OCI-LY7 (cell line): ENCODE results near the gene TEX14. TPM values are rescaled to one million over a fixed set of nuclear protein-coding genes. Genes with fewer than 3 reads are reported as not detected.

Experiments used
- BruUV-seq: library from RNA; stranded (reverse); fragments of 400-500 nt; replicated peaks from 2 replicates; lab custom pipeline; 2021; lab: Mats Ljungman, UMichigan
- CTCF ChIA-PET: fragments of 300-600 bp; sonication (Branson Sonifier 250); formaldehyde crosslinking; loops from one replicate; lab custom pipeline; 2022; ENCODE audit warnings: antibody characterized with exemption; ENCODE audit not compliant: unreplicated experiment; lab: Charles Lee
- POLR2A ChIA-PET: fragments of 300-600 bp; sonication (Branson Sonifier 250); formaldehyde crosslinking; loops from one replicate; lab custom pipeline; 2022; ENCODE audit warnings: antibody characterized with exemption; lab: Charles Lee
- DNase-seq: peaks from one replicate; pipeline ENCODE4 v3.0.0-alpha.2; 2015; ENCODE audit warnings: low spot score
- H2AFZ ChIP-seq: fragments of 200-600 bp; sonication (generic), shearing (Covaris generic); 2 replicates; pipeline ENCODE4 v1.6.1; 2014; ENCODE audit warnings: mild to moderate bottlenecking, antibody characterized with exemption, low read length, moderate library complexity
- H3K27ac ChIP-seq: fragments of 200-600 bp; sonication (generic); 2 replicates; pipeline ENCODE4 v1.5.1; 2014; ENCODE audit warnings: mixed run types, low read depth, mild to moderate bottlenecking, moderate library complexity, low read length, inconsistent platforms; ENCODE audit not compliant: poor library complexity, severe bottlenecking
- H3K36me3 ChIP-seq: fragments of 200-600 bp; sonication (generic); 2 replicates; pipeline ENCODE4 v1.6.1; 2014; ENCODE audit warnings: mild to moderate bottlenecking, antibody characterized with exemption, low read length, moderate library complexity, mixed read lengths; ENCODE audit not compliant: insufficient read depth
- H3K4me1 ChIP-seq: fragments of 200-600 bp; sonication (generic); 2 replicates; pipeline ENCODE4 v1.5.1; 2014; ENCODE audit warnings: mild to moderate bottlenecking, low read length; ENCODE audit not compliant: insufficient read depth, poor library complexity, severe bottlenecking
- H3K4me2 ChIP-seq: fragments of 200-600 bp; sonication (generic); 2 replicates; pipeline ENCODE4 v1.6.1; 2014; ENCODE audit warnings: mild to moderate bottlenecking, low read length
- H3K4me3 ChIP-seq: fragments of 200-600 bp; sonication (generic); 2 replicates; pipeline ENCODE4 v1.5.1; 2014; ENCODE audit warnings: mild to moderate bottlenecking, low read depth, low read length; ENCODE audit not compliant: poor library complexity, severe bottlenecking
- H3K79me2 ChIP-seq: fragments of 200-600 bp; sonication (generic); 2 replicates; pipeline ENCODE4 v1.6.1; 2016; ENCODE audit warnings: low read depth, mild to moderate bottlenecking, low read length, moderate library complexity, mixed read lengths; ENCODE audit not compliant: insufficient read depth
- H3K9me2 ChIP-seq: fragments of 200-600 bp; sonication (generic); 2 replicates; pipeline ENCODE4 v1.6.1; 2016; ENCODE audit warnings: mild to moderate bottlenecking, low read length, mixed read lengths; ENCODE audit not compliant: insufficient read depth
- H3K9me3 ChIP-seq: fragments of 200-600 bp; sonication (generic); 2 replicates; pipeline ENCODE4 v1.6.1; 2014; ENCODE audit warnings: mild to moderate bottlenecking, mixed run types, low read length, mixed read lengths
- H4K20me1 ChIP-seq: fragments of 200-600 bp; sonication (generic); 2 replicates; pipeline ENCODE4 v1.6.1; 2014; ENCODE audit warnings: mild to moderate bottlenecking, antibody characterized with exemption, low read length, moderate library complexity, mixed read lengths; ENCODE audit not compliant: insufficient read depth
- EZH2phosphoT487 ChIP-seq: fragments of 200-600 bp; sonication (generic); IDR thresholded peaks from 2 replicates; pipeline ENCODE4 v1.6.1; 2018; ENCODE audit warnings: low read depth, borderline replicate concordance, mild to moderate bottlenecking, mixed run types, antibody characterized with exemption, low read length, moderate library complexity, mixed read lengths
- intact Hi-C: fragments of 100-400 bp; cut with micrococcal nuclease; formaldehyde crosslinking; loops from one replicate; pipeline ENCODE4 v1.10.0; 2022; ENCODE audit not compliant: unreplicated experiment
- total RNA-seq, 2 experiments: library from RNA; depleted of rRNA in 1 of 2; stranded (reverse); fragments of >200 nt in 1 of 2; shearing (Covaris generic) in 1 of 2; gene quantifications; 2 replicates each; pipeline ENCODE4 v1.2.3, GENCODE V29; 2014 to 2022
- TF ChIP-seq, protein P1 (sequence below): fragments of 200-600 bp; sonication (generic); conservative IDR thresholded peaks from 2 replicates; pipeline ENCODE4 v1.5.1; 2014; ENCODE audit warnings: mild to moderate bottlenecking, antibody characterized with exemption, low read length, moderate library complexity, mixed read lengths

Gene TEX14
- total RNA-seq, 2 experiments from 2014 or later = 0.69 to 2.3 TPM

DNA sequence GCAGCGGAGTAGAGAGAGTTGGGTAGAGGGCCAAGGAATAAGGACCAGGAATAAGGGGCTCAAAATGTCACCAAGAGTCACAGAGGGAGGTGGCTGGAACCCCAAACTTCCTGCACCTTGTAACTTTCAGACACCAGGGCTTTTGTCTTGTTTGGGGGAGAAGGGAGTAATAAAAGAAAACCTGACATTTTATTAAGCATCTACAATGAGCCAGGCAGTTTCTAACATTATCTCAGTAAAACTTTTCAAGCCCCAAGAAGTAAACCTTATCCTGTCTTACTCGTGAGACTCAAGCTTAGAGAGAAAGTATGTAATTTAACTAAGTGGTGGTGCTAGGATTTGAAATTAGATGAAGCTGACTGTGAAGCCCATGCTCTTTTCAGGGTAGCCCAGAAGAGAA lies 176.6 kb downstream of the TEX14 start:
- intact Hi-C loops = loop anchor here (5.0 to 10.0 kb wide), 2 partner anchors 173 to 180 kb away; partner anchors contain the start of genes RAD51C and TEX14
- H3K79me2 ChIP-seq = peaks cover 22% of the 10 kb centered on the region; the same call in 1 of the 2 replicates
- no peak overlapping the region for H2AFZ ChIP-seq
- peak overlapping the region; percentile 5 for H3K27ac ChIP-seq
- H3K9me2 ChIP-seq = no peaks in the 10 kb centered on the region
- peak overlapping the region; percentile 91 for H3K4me2 ChIP-seq
- CTCF ChIA-PET = interaction anchor here (0.5 kb wide), 1 partner anchor 73 kb away, joined by 5 read pairs; no protein-coding TSS in a partner anchor
- H3K9me3 ChIP-seq = no peaks in the 10 kb centered on the region
- H3K4me1 ChIP-seq = peaks cover 54% of the 10 kb centered on the region
- POLR2A ChIA-PET = interaction anchor here (0.6 to 1.7 kb wide), 6 partner anchors 10 to 432 kb away, joined by 3 to 10 read pairs (median 4); no protein-coding TSS in a partner anchor
- H3K36me3 ChIP-seq = peaks cover 26% of the 10 kb centered on the region
- DNase-seq = no peak
- TF ChIP-seq, protein P1, sequence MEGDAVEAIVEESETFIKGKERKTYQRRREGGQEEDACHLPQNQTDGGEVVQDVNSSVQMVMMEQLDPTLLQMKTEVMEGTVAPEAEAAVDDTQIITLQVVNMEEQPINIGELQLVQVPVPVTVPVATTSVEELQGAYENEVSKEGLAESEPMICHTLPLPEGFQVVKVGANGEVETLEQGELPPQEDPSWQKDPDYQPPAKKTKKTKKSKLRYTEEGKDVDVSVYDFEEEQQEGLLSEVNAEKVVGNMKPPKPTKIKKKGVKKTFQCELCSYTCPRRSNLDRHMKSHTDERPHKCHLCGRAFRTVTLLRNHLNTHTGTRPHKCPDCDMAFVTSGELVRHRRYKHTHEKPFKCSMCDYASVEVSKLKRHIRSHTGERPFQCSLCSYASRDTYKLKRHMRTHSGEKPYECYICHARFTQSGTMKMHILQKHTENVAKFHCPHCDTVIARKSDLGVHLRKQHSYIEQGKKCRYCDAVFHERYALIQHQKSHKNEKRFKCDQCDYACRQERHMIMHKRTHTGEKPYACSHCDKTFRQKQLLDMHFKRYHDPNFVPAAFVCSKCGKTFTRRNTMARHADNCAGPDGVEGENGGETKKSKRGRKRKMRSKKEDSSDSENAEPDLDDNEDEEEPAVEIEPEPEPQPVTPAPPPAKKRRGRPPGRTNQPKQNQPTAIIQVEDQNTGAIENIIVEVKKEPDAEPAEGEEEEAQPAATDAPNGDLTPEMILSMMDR = no peak
- TF ChIP-seq EZH2phosphoT487 = no peak
- peak overlapping the region; percentile 90 for H3K4me3 ChIP-seq
- H4K20me1 ChIP-seq = 0 out of 2 replicates have a peak, but pooled peaks cover 4% of the 10 kb centered on the region
- BruUV-seq = no TSS peak

DNA sequence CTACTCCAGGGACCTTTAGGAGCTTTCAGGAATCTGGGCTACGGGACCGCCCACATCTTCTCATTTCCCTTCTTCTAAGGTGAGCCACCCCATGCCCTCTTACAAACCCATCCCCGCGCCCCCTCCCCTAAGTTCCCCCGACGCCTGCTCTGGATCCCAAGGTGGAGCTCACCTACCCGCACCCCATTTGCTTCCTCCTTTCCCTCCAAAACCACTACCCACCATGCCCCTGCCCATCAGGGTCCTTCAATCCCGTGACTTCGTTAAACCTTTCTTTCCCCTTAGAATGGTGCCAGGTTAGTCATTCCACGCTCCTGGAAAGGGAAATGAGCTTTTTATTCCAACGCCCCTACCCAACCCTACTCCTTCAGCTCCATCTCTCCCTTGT lies 177.1 kb downstream of the TEX14 start:
- Histone ChIP-seq H3K9me3 (no peaks in the 10 kb centered on the region), H3K4me1 (peaks cover 49% of the 10 kb centered on the region), H2AFZ (no peak overlapping the region), H3K4me3 (peak overlapping the region; percentile 90), H3K27ac (peak overlapping the region; percentile 5), H3K36me3 (peaks cover 32% of the 10 kb centered on the region), H4K20me1 (0 out of 2 replicates have a peak, but pooled peaks cover 4% of the 10 kb centered on the region), H3K9me2 (no peaks in the 10 kb centered on the region), H3K79me2 (peaks cover 22% of the 10 kb centered on the region; the same call in 1 of the 2 replicates), H3K4me2 (peak overlapping the region; percentile 91)
- DNase-seq = no peak
- TF ChIP-seq, protein P1 = no peak
- TF ChIP-seq EZH2phosphoT487 = no peak
- intact Hi-C loops = loop anchor here (5.0 to 10.0 kb wide), 2 partner anchors 172 to 180 kb away; partner anchors contain the start of genes RAD51C and TEX14
- CTCF ChIA-PET = interaction anchor here (0.5 to 0.6 kb wide), 2 partner anchors 73 to 232 kb away, joined by 5 read pairs; no protein-coding TSS in a partner anchor
- POLR2A ChIA-PET = interaction anchor here (0.6 to 1.7 kb wide), 6 partner anchors 10 to 432 kb away, joined by 3 to 10 read pairs (median 4); no protein-coding TSS in a partner anchor
- no TSS peak for BruUV-seq
